ENCODE data around the gene HNRNPA3.

- TF ChIP-seq YY1 (IDR thresholded peaks at IDR 0.05; ENCODE audit: insufficient read depth, insufficient replicate concordance, low read depth, low read length) (no peak), CREB1 (IDR thresholded peaks at IDR 0.05) (no peak), CREB1 (CRISPR knock-in tag; IDR thresholded peaks at IDR 0.05) (no peak), HMG20B (CRISPR knock-in tag; conservative IDR thresholded peaks at IDR 0.05) (no peak), ZNF280D (CRISPR knock-in tag; IDR thresholded peaks at IDR 0.05) (no peak), ZKSCAN1 (IDR thresholded peaks at IDR 0.05; ENCODE audit: low read length) (no peak), ZBTB7B (CRISPR knock-in tag; IDR thresholded peaks at IDR 0.05) (no peak), TRIM22 (IDR thresholded peaks at IDR 0.05) (no peak), ZBTB1 (CRISPR knock-in tag; IDR thresholded peaks at IDR 0.05; ENCODE audit: borderline replicate concordance) (no peak), POLR2AphosphoS2 (IDR thresholded peaks at IDR 0.05; ENCODE audit: low read depth, low read length) (no peak), SMC3 (IDR thresholded peaks at IDR 0.05; ENCODE audit: low read length) (no peak), TEAD3 (CRISPR knock-in tag; optimal IDR thresholded peaks at IDR 0.05; ENCODE audit: borderline replicate concordance) (no peak), TAF1 (CRISPR knock-in tag; IDR thresholded peaks at IDR 0.05) (no peak), NFE2 (CRISPR knock-in tag; IDR thresholded peaks at IDR 0.05) (no peak)
Measured at GRCh38 chr2:177211576-177212105, 953 bp upstream of the HNRNPA3 start.

All from HepG2 (cell line).